Neural cell (in vitro differentiated cells): ENCODE measurements around the gene DDX49. TPM values are rescaled to one million over a fixed set of nuclear protein-coding genes. Genes with fewer than 3 reads are reported as not detected.

Experiments used
- H2AFZ ChIP-seq: fragments of 200-600, 300-800 bp; sonication (generic), shearing (Covaris generic); 2 replicates; pipeline ENCODE4 v1.6.0; 2014; ENCODE audit warnings: low read depth, mild to moderate bottlenecking, antibody characterized with exemption, low read length, moderate library complexity
- H3F3A ChIP-seq: fragments of 200-600 bp; shearing (Covaris generic); 2 replicates; pipeline ENCODE4 v1.6.1; 2016; ENCODE audit warnings: mild to moderate bottlenecking, moderate library complexity, mixed read lengths, antibody characterized with exemption, low read length; ENCODE audit not compliant: insufficient read depth, poor library complexity, severe bottlenecking
- H3K27ac ChIP-seq: fragments of 200-600, 300-800 bp; sonication (generic), shearing (Covaris generic); 2 replicates; pipeline ENCODE4 v1.5.1; 2014; ENCODE audit warnings: mild to moderate bottlenecking, low read length, moderate library complexity
- H3K27me3 ChIP-seq: fragments of 300-800, 200-600 bp; sonication (generic), shearing (Covaris generic); 2 replicates; pipeline ENCODE4 v1.6.0; 2014; ENCODE audit warnings: mild to moderate bottlenecking, low read depth, low read length, moderate library complexity; ENCODE audit not compliant: insufficient read depth
- H3K36me3 ChIP-seq: fragments of 300-800, 200-600 bp; sonication (generic), shearing (Covaris generic); 2 replicates; pipeline ENCODE4 v1.5.1; 2014; ENCODE audit warnings: mild to moderate bottlenecking, antibody characterized with exemption, low read length, moderate library complexity; ENCODE audit not compliant: insufficient read depth
- H3K4me2 ChIP-seq: fragments of 300-800, 200-600 bp; sonication (generic), shearing (Covaris generic); 2 replicates; pipeline ENCODE4 v1.6.0; 2014; ENCODE audit warnings: mild to moderate bottlenecking, low read length
- H3K4me3 ChIP-seq: fragments of 300-800, 200-600 bp; sonication (generic), shearing (Covaris generic); 2 replicates; pipeline ENCODE4 v1.5.1; 2014; ENCODE audit warnings: mild to moderate bottlenecking, low read length, moderate library complexity
- H3K79me2 ChIP-seq: fragments of 200-600 bp; shearing (Covaris generic); replicated peaks from 2 replicates; pipeline ENCODE4 v1.6.0; 2014; ENCODE audit warnings: mild to moderate bottlenecking, low read length, moderate library complexity; ENCODE audit not compliant: insufficient read depth
- H3K9ac ChIP-seq: fragments of 300-800, 200-600 bp; sonication (generic), shearing (Covaris generic); 2 replicates; pipeline ENCODE4 v1.6.1; 2016; ENCODE audit warnings: mild to moderate bottlenecking, low read length, mixed read lengths
- H3K9me2 ChIP-seq: fragments of 200-600 bp; shearing (Covaris generic); 2 replicates; pipeline ENCODE4 v1.6.1; 2016; ENCODE audit warnings: mild to moderate bottlenecking, low read length, mixed read lengths; ENCODE audit not compliant: insufficient read depth
- H3K9me3 ChIP-seq: fragments of 200-600, 300-800 bp; sonication (generic), shearing (Covaris generic); 2 replicates; pipeline ENCODE4 v1.6.1; 2016; ENCODE audit warnings: mild to moderate bottlenecking, mixed run types, low read length, moderate library complexity, mixed read lengths
- H4K20me1 ChIP-seq: fragments of 200-600 bp; shearing (Covaris generic); 2 replicates; pipeline ENCODE4 v1.6.1; 2016; ENCODE audit warnings: mild to moderate bottlenecking, mixed run types; ENCODE audit not compliant: insufficient read depth
- EP300 ChIP-seq: fragments of 450-650 bp; conservative IDR thresholded peaks from 2 replicates; pipeline ENCODE4 v1.6.1; 2014; ENCODE audit warnings: antibody characterized with exemption, mild to moderate bottlenecking, moderate library complexity; ENCODE audit not compliant: poor library complexity, severe bottlenecking
- EZH2 ChIP-seq: fragments of 200-600, 300-800 bp; shearing (Covaris generic), sonication (generic); IDR thresholded peaks from 2 replicates; pipeline ENCODE4 v1.6.1; 2014; ENCODE audit warnings: antibody characterized with exemption, low read length, borderline replicate concordance, mild to moderate bottlenecking; ENCODE audit not compliant: insufficient read depth, poor library complexity, severe bottlenecking
- MXI1 ChIP-seq: fragments of 450-650 bp; conservative IDR thresholded peaks from 2 replicates; pipeline ENCODE4 v1.6.1; 2014; ENCODE audit warnings: antibody characterized with exemption, mild to moderate bottlenecking; ENCODE audit not compliant: poor library complexity, severe bottlenecking
- POLR2AphosphoS5 ChIP-seq: IDR thresholded peaks from 2 replicates; pipeline ENCODE4 v1.6.1; 2012
- RAD21 ChIP-seq: fragments of 450-650 bp; conservative IDR thresholded peaks from 2 replicates; pipeline ENCODE4 v1.6.1; 2014; ENCODE audit warnings: antibody characterized with exemption, mild to moderate bottlenecking, moderate library complexity
- SMC3 ChIP-seq: fragments of 450-650 bp; conservative IDR thresholded peaks from 2 replicates; pipeline ENCODE4 v1.6.1; 2014; ENCODE audit warnings: antibody characterized with exemption, mild to moderate bottlenecking, moderate library complexity; ENCODE audit not compliant: poor library complexity
- TAF1 ChIP-seq: IDR thresholded peaks from 2 replicates; pipeline ENCODE4 v1.6.1; 2012; ENCODE audit warnings: low read depth
- polyA plus RNA-seq: library from polyadenylated mRNA; depleted of rRNA; stranded (reverse); fragments of >200 nt; gene quantifications from 2 replicates; pipeline ENCODE4 v1.2.3, GENCODE V29; 2014
- TF ChIP-seq, protein P1 (sequence below): IDR thresholded peaks from 2 replicates; pipeline ENCODE4 v1.6.1; 2012; ENCODE audit warnings: borderline replicate concordance
- TF ChIP-seq, protein P2 (sequence below): fragments of 450-650 bp; IDR thresholded peaks from 2 replicates; pipeline ENCODE4 v1.5.1; 2014; ENCODE audit warnings: antibody characterized with exemption, mild to moderate bottlenecking, moderate library complexity; ENCODE audit not compliant: poor library complexity, severe bottlenecking

DDX49 gene
- polyA plus RNA-seq, 1 donor from 2014 or later, result 90.7 TPM

DNA sequence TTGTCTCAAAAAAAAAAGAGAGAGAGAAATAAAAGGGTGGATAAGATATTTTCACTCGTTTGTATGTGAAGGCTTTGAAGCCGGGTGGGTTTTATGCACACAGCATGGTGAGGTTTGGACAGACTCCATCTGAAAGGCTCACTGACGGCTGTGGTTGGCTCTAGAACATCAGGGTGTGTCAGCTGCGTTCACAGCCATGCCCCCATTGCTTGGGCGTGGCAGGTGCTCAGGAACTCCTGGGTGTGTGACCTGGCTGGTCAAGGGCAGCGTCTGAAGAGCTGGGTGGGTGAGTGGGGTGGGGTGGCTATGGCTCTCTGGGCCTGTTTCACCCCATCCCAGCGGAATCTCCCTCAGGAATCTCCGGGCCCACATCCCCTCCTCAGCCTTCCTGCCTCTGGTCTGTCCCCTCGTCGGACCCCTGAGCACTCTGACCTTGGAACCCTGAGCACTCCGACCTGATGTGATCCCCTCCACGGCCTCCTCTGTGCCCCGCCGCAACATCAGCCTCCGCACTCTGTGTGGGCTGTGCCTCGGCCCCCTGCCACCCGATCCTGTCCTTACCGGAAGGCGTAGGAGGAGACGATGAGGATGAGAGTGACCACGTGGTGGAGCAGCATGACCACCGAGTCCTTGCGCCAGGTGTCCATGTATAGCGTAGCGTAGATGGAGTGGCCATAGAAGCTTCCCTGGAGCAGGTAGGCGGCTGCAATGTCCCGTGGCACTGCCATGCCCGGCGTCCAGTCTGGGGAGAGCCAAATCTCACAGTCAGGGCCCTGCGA lies 35.8 kb upstream of the DDX49 start:
- TF ChIP-seq POLR2AphosphoS5, result no peak
- TF ChIP-seq, protein P1, sequence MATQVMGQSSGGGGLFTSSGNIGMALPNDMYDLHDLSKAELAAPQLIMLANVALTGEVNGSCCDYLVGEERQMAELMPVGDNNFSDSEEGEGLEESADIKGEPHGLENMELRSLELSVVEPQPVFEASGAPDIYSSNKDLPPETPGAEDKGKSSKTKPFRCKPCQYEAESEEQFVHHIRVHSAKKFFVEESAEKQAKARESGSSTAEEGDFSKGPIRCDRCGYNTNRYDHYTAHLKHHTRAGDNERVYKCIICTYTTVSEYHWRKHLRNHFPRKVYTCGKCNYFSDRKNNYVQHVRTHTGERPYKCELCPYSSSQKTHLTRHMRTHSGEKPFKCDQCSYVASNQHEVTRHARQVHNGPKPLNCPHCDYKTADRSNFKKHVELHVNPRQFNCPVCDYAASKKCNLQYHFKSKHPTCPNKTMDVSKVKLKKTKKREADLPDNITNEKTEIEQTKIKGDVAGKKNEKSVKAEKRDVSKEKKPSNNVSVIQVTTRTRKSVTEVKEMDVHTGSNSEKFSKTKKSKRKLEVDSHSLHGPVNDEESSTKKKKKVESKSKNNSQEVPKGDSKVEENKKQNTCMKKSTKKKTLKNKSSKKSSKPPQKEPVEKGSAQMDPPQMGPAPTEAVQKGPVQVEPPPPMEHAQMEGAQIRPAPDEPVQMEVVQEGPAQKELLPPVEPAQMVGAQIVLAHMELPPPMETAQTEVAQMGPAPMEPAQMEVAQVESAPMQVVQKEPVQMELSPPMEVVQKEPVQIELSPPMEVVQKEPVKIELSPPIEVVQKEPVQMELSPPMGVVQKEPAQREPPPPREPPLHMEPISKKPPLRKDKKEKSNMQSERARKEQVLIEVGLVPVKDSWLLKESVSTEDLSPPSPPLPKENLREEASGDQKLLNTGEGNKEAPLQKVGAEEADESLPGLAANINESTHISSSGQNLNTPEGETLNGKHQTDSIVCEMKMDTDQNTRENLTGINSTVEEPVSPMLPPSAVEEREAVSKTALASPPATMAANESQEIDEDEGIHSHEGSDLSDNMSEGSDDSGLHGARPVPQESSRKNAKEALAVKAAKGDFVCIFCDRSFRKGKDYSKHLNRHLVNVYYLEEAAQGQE, result no peak
- TF ChIP-seq TAF1, result no peak
- TF ChIP-seq EZH2, result no peak
- no peak for TF ChIP-seq EP300
- no peak for TF ChIP-seq SMC3
- no peak for TF ChIP-seq MXI1
- TF ChIP-seq RAD21, result no peak
- Histone ChIP-seq H3K9me2 (no peaks in the 10 kb centered on the region), H3K79me2 (no peaks in the 10 kb centered on the region), H3K9ac (no peak overlapping the region), H3K4me3 (no peak overlapping the region), H3K27ac (no peak overlapping the region), H3K36me3 (peaks cover 19% of the 10 kb centered on the region), H2AFZ (no peak overlapping the region), H4K20me1 (no peaks in the 10 kb centered on the region), H3K4me2 (no peak overlapping the region), H3F3A (no peaks in the 10 kb centered on the region), H3K27me3 (no peaks in the 10 kb centered on the region), H3K9me3 (no peaks in the 10 kb centered on the region)

DNA sequence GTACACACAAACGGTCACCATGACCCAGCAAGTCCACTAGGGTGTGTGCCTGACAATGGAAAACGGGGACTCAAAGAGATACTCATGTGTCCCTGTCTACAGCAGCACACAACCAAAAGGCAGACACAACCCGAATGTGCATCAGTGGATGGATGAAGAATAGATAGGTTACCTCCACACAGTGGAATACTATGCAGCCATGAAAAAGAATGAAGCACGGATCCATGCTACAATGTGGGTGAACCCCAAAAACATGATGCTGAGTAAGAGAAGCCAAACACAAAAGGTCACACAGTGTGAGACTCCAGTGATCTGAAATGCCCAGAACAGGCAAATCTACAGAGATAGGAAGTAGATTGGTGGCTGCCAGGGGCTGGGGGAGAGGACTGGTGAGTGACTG lies 32.5 kb upstream of the DDX49 start:
- Histone ChIP-seq H3F3A (no peaks in the 10 kb centered on the region), H3K4me2 (no peak overlapping the region), H3K36me3 (peaks cover 9% of the 10 kb centered on the region), H3K27ac (no peak overlapping the region), H3K9me3 (no peaks in the 10 kb centered on the region), H3K9ac (no peak overlapping the region), H2AFZ (no peak overlapping the region), H3K27me3 (no peaks in the 10 kb centered on the region), H3K79me2 (no peaks in the 10 kb centered on the region), H3K9me2 (no peaks in the 10 kb centered on the region), H3K4me3 (no peak overlapping the region), H4K20me1 (no peaks in the 10 kb centered on the region)
- TF ChIP-seq, protein P2, sequence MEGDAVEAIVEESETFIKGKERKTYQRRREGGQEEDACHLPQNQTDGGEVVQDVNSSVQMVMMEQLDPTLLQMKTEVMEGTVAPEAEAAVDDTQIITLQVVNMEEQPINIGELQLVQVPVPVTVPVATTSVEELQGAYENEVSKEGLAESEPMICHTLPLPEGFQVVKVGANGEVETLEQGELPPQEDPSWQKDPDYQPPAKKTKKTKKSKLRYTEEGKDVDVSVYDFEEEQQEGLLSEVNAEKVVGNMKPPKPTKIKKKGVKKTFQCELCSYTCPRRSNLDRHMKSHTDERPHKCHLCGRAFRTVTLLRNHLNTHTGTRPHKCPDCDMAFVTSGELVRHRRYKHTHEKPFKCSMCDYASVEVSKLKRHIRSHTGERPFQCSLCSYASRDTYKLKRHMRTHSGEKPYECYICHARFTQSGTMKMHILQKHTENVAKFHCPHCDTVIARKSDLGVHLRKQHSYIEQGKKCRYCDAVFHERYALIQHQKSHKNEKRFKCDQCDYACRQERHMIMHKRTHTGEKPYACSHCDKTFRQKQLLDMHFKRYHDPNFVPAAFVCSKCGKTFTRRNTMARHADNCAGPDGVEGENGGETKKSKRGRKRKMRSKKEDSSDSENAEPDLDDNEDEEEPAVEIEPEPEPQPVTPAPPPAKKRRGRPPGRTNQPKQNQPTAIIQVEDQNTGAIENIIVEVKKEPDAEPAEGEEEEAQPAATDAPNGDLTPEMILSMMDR, result no peak
- TF ChIP-seq SMC3 (no peak), RAD21 (no peak), POLR2AphosphoS5 (no peak), EP300 (no peak), TAF1 (no peak)
- TF ChIP-seq, protein P1, result no peak
